B cell (primary cell): ENCODE measurements around the gene AUTS2. TPM values are rescaled to one million over a fixed set of nuclear protein-coding genes. Genes with fewer than 3 reads are reported as not detected.

Source experiments
- ATAC-seq: fragments of 200-7000 bp; cut with Tn5 transposase; one replicate; pipeline ENCODE4 v1.10.0; 2021; ENCODE audit warnings: low read depth, mild to moderate bottlenecking, moderate number of reproducible peaks, moderate library complexity
- CTCF ChIA-PET: fragments of 350-600 bp; sonication (Branson Sonifier 250); formaldehyde crosslinking; loops from one replicate; lab custom pipeline; 2021; ENCODE audit warnings: antibody characterized with exemption, inconsistent platforms; lab: Charles Lee
- POLR2A ChIA-PET: fragments of 350-600 bp; sonication (Branson Sonifier 250); formaldehyde crosslinking; loops from one replicate; lab custom pipeline; 2021; ENCODE audit warnings: antibody characterized with exemption; lab: Charles Lee
- DNase-seq: peaks from one replicate; pipeline ENCODE4 v3.0.0; 2013
- H2AFZ ChIP-seq: 2 replicates; pipeline ENCODE4 v1.6.1; 2012; ENCODE audit warnings: mild to moderate bottlenecking, low read depth, low read length; ENCODE audit not compliant: insufficient read depth, poor library complexity, severe bottlenecking
- H3K27ac ChIP-seq, 2 donors: 1 replicate in 1 of 2; 2 replicates in 1 of 2; pipeline ENCODE4 v1.5.1; 2012 to 2013; ENCODE audit warnings: low read length in 2 of 2, mild to moderate bottlenecking in 2 of 2, moderate library complexity in 1 of 2
- H3K27me3 ChIP-seq, 4 experiments: fragments of 200-600 bp in 1 of 4; sonication (generic) in 1 of 4; replicated peaks in 1 of 4; 1 replicate in 2 of 4; 2 replicates in 2 of 4; pipeline versions ENCODE4 v1.6.1 to v1.7.0; 2013 to 2016; ENCODE audit warnings: low read length in 3 of 4, mild to moderate bottlenecking in 2 of 4, mixed read lengths in 1 of 4, moderate library complexity in 1 of 4; ENCODE audit not compliant: insufficient read depth in 4 of 4, control insufficient read depth in 3 of 4; ENCODE audit errors: control extremely low read depth in 1 of 4
- H3K36me3 ChIP-seq, 2 experiments: replicated peaks in 1 of 2; 1 replicate in 1 of 2; 2 replicates in 1 of 2; pipeline versions ENCODE4 v1.6.1 to v1.7.1; 2013; ENCODE audit warnings: low read length in 1 of 2; ENCODE audit not compliant: insufficient read depth in 2 of 2, control insufficient read depth in 1 of 2; ENCODE audit errors: control extremely low read depth in 1 of 2, extremely low read depth in 1 of 2
- H3K4me1 ChIP-seq, 2 donors: fragments of 200-600 bp in 1 of 2; sonication (generic) in 1 of 2; 1 replicate in 1 of 2; 2 replicates in 1 of 2; pipeline versions ENCODE4 v1.5.1 to v1.6.1; 2013 to 2017; ENCODE audit warnings: low read length in 2 of 2; ENCODE audit not compliant: control insufficient read depth in 2 of 2, insufficient read depth in 2 of 2
- H3K4me2 ChIP-seq: replicated peaks from 2 replicates; pipeline ENCODE3; 2012; ENCODE audit warnings: mild to moderate bottlenecking, low read depth, low read length; ENCODE audit not compliant: poor library complexity, severe bottlenecking
- H3K4me3 ChIP-seq, 5 experiments: fragments of 200-600 bp in 1 of 5; sonication (generic) in 1 of 5; 1 replicate in 3 of 5; 2 replicates in 2 of 5; pipeline versions ENCODE4 v1.5.1 to v1.7.0; 2011 to 2016; ENCODE audit warnings: low read length in 4 of 5, mild to moderate bottlenecking in 4 of 5, low read depth in 2 of 5, control low read depth in 1 of 5, moderate library complexity in 1 of 5; ENCODE audit not compliant: insufficient read depth in 1 of 5; ENCODE audit errors: control extremely low read depth in 1 of 5, extremely low read depth in 1 of 5
- H3K79me2 ChIP-seq: fragments of 200-600 bp; sonication (generic); one replicate; pipeline ENCODE4 v1.6.0; 2016; ENCODE audit warnings: low read length; ENCODE audit not compliant: control insufficient read depth, insufficient read depth
- H3K9ac ChIP-seq: fragments of 200-600 bp; sonication (generic); 2 replicates; pipeline ENCODE4 v1.6.1; 2017; ENCODE audit warnings: mild to moderate bottlenecking, low read length, moderate library complexity
- H3K9me3 ChIP-seq, 3 donors: one replicate each; pipeline versions ENCODE4 v1.6.1 to v1.7.1; 2013; ENCODE audit warnings: low read length in 2 of 3; ENCODE audit not compliant: control insufficient read depth in 2 of 3, insufficient read depth in 1 of 3; ENCODE audit errors: control extremely low read depth in 1 of 3
- H4K20me1 ChIP-seq: 2 replicates; pipeline ENCODE4 v1.6.0; 2012; ENCODE audit warnings: mild to moderate bottlenecking, low read length; ENCODE audit not compliant: insufficient read depth, control insufficient read depth, poor library complexity, severe bottlenecking
- H3K27ac Mint-ChIP-seq: one replicate; pipeline ENCODE4 v1.8.0; 2021; ENCODE audit warnings: mixed read lengths
- H3K27me3 Mint-ChIP-seq: one replicate; pipeline ENCODE4 v1.8.0; 2021; ENCODE audit warnings: mixed read lengths
- H3K4me1 Mint-ChIP-seq: one replicate; pipeline ENCODE4 v1.8.0; 2021; ENCODE audit warnings: mixed read lengths
- H3K4me3 Mint-ChIP-seq: one replicate; pipeline ENCODE4 v1.8.0; 2021; ENCODE audit warnings: mixed read lengths
- H3K9me3 Mint-ChIP-seq: one replicate; pipeline ENCODE4 v1.8.0; 2022; ENCODE audit warnings: mixed read lengths; ENCODE audit not compliant: insufficient read depth
- EZH2 ChIP-seq: IDR thresholded peaks from 2 replicates; pipeline ENCODE4 v1.6.1; 2012; ENCODE audit warnings: borderline replicate concordance, low read depth, mild to moderate bottlenecking, moderate library complexity, low read length; ENCODE audit not compliant: insufficient read depth, poor library complexity, severe bottlenecking
- WGBS: methylation state at CpG from one replicate; pipeline ENCODE4 v1.1.5; 2013; ENCODE audit warnings: missing lambda C conversion rate; ENCODE audit not compliant: insufficient coverage; 5-methylcytosine and 5-hydroxymethylcytosine counted together
- intact Hi-C: fragments of 100-400 bp; cut with micrococcal nuclease; formaldehyde crosslinking; loops from one replicate; pipeline ENCODE4 v1.10.0; 2022
- polyA plus RNA-seq: library from polyadenylated mRNA; depleted of rRNA; stranded (reverse); fragments of >200 nt; gene quantifications from 2 replicates; pipeline ENCODE4 v1.2.3, GENCODE V29; 2012
- total RNA-seq, 2 donors: library from RNA; stranded (reverse); fragments of 120-200 nt in 1 of 2; gene quantifications; 1 replicate in 1 of 2; 2 replicates in 1 of 2; pipeline versions ENCODE4 v1.2.3 to v1.2.4, GENCODE V29; 2013 to 2022
- TF ChIP-seq, protein P1 (sequence below): fragments of 200-600 bp; IDR thresholded peaks from one replicate; pipeline ENCODE4 v1.8.0; 2022; ENCODE audit warnings: antibody characterized with exemption, mild to moderate bottlenecking

The AUTS2 gene
- total and polyA plus RNA-seq, 2 donors (not counting 1 experiment from before 2014, with no cell fraction given), result 22.3 to 35.0 TPM

DNA sequence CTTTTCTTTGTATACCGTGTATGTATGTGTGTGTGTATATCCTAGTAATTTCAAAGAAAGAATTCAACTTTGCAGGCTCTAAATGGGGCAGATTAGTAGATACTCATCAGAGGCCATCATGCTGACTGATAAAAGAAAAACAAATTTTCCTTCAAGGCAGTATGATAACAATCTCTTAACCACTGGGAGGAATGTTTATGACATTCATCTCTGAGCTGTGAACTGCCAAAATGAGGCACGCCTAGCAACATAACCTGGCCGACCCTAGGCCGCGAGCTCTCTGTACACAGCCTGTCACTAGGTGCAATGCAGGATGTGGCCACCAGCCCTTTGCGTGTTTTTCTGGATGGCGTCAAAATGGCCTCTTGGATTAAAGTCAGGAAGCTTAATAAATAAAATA, 1190.0 kb downstream of the AUTS2 start:
- Histone ChIP-seq H3K4me1 (no peaks in the 10 kb centered on the region), H3K27ac (no peak overlapping the region), H3K27me3 (no peaks in the 10 kb centered on the region), H3K9me3 (peaks cover 0 to 8% (median 0%) of the 10 kb centered on the region in 3 donors), H3K79me2 (no peaks in the 10 kb centered on the region), H4K20me1 (no peaks in the 10 kb centered on the region), H2AFZ (no peak overlapping the region), H3K9ac (no peak overlapping the region), H3K4me2 (no peak overlapping the region), H3K4me3 (no peak overlapping the region), H3K36me3 (peaks cover 6 to 32% of the 10 kb centered on the region in 2 experiments)
- CTCF ChIA-PET, result no interaction called here
- 100% methylated on average over 4 of the region's 7 CpGs for WGBS
- ATAC-seq (no peak), DNase-seq (no peak)
- no peak for TF ChIP-seq EZH2
- TF ChIP-seq, protein P1, sequence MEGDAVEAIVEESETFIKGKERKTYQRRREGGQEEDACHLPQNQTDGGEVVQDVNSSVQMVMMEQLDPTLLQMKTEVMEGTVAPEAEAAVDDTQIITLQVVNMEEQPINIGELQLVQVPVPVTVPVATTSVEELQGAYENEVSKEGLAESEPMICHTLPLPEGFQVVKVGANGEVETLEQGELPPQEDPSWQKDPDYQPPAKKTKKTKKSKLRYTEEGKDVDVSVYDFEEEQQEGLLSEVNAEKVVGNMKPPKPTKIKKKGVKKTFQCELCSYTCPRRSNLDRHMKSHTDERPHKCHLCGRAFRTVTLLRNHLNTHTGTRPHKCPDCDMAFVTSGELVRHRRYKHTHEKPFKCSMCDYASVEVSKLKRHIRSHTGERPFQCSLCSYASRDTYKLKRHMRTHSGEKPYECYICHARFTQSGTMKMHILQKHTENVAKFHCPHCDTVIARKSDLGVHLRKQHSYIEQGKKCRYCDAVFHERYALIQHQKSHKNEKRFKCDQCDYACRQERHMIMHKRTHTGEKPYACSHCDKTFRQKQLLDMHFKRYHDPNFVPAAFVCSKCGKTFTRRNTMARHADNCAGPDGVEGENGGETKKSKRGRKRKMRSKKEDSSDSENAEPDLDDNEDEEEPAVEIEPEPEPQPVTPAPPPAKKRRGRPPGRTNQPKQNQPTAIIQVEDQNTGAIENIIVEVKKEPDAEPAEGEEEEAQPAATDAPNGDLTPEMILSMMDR, result no peak
- no peaks in the 10 kb centered on the region for H3K4me1 Mint-ChIP-seq
- H3K4me3 Mint-ChIP-seq, result no peak overlapping the region
- no peak overlapping the region for H3K27ac Mint-ChIP-seq
- intact Hi-C loops, result no loop called here
- POLR2A ChIA-PET, result no interaction called here
- H3K27me3 Mint-ChIP-seq, result no peaks in the 10 kb centered on the region
- H3K9me3 Mint-ChIP-seq, result no peaks in the 10 kb centered on the region

DNA sequence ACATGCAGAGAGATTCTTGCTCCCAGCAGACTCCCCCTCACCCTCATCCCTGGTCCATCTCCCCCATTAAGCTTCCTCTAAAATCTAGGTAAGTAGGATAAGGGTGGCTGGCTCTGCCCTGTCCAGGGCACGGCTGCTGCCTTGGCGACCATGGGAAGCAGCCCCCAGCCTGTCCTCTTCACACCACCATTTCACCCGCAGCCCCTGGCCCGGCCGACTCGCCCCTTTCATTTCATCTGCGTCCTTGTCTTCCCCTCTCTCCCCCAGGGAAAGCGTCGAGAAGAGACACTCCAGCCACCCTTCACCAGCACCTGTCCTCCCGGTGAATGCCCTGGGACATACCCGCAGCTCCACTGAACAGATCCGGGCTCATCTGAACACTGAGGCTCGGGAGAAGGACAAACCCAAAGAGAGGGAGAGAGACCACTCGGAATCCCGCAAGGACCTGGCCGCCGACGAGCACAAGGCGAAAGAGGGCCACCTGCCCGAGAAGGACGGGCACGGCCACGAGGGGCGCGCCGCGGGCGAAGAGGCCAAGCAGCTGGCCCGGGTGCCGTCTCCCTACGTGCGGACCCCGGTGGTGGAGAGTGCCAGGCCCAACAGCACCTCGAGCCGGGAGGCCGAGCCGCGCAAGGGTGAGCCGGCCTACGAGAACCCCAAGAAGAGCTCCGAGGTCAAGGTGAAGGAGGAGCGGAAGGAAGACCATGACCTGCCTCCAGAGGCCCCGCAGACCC, 1191.4 kb downstream of the AUTS2 start:
- TF ChIP-seq, protein P1, result no peak
- TF ChIP-seq EZH2, result no peak
- Mint-ChIP-seq H3K9me3 (no peaks in the 10 kb centered on the region), H3K27me3 (no peaks in the 10 kb centered on the region), H3K4me3 (no peak overlapping the region), H3K27ac (no peak overlapping the region), H3K4me1 (no peaks in the 10 kb centered on the region)
- DNase-seq, result no peak
- POLR2A ChIA-PET, result no interaction called here
- H3K9ac ChIP-seq, result no peak overlapping the region
- WGBS, result 98% methylated on average over 42 of the region's 43 CpGs
- intact Hi-C loops, result no loop called here
- no peaks in the 10 kb centered on the region for H3K4me1 ChIP-seq
- H3K4me3 ChIP-seq, result no peak overlapping the region
- no peak overlapping the region for H3K4me2 ChIP-seq
- ATAC-seq, result no peak
- H3K27me3 ChIP-seq, result no peaks in the 10 kb centered on the region
- CTCF ChIA-PET, result no interaction called here
- H3K36me3 ChIP-seq, result peaks cover 6 to 26% of the 10 kb centered on the region in 2 experiments
- H3K79me2 ChIP-seq, result no peaks in the 10 kb centered on the region
- no peaks in the 10 kb centered on the region for H4K20me1 ChIP-seq
- peaks cover 0 to 8% (median 0%) of the 10 kb centered on the region in 3 donors for H3K9me3 ChIP-seq
- H2AFZ ChIP-seq, result no peak overlapping the region
- no peak overlapping the region for H3K27ac ChIP-seq
